Uterus (tissue), 2 donors: ENCODE results near the gene SUPT4H1.

Experiments used
- POLR2A ChIP-seq, 2 donors: fragments of 450-650 bp; IDR thresholded peaks; one replicate each; pipeline ENCODE4 v1.6.1; 2016; ENCODE audit warnings: antibody characterized with exemption in 2 of 2, mild to moderate bottlenecking in 1 of 2, moderate library complexity in 1 of 2
- TF ChIP-seq, protein P1 (sequence below), 4 experiments: fragments of 200-600 bp in 2 of 4; fragments of 450-650 bp in 2 of 4; sonication (generic) in 2 of 4; IDR thresholded peaks; one replicate each; pipeline ENCODE4 v1.5.1; 2016 to 2019; ENCODE audit warnings: antibody characterized with exemption in 4 of 4, mild to moderate bottlenecking in 2 of 4, moderate library complexity in 1 of 4

DNA sequence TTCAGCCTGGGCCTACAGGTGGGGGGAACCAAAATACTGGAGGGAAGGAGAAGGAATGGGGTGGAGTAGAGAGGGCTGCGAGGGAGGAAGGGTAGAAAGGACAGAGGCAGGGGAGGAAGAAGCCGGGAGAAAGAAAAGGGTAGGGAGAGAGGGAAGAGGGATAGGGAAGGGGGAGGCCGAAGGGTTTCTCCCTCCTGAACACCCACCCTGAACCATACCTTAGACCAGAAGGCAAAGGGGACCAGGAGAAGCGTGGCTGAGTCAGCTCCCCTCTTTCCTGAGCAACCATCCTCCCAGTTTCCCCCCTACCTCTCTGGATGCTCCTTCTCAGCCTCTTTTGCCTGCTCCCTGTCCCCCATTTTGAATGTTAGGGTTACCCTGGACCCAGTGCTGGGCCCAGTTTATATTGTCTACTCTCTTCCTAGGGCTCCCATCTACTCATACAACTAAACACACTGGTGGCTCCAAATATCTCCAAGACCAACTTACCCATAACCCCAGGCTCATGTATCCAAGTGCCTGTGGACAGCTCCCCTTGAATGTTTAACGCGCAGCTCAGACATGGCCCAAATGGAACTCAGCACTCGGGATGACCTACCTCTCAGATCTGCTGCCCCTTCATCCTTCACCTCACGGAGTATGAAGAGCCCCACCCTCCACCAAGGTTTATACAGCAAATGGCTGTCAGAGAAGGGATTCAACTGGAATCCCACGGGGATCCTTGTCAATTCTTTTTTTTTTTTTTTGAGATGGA, 31.3 kb downstream of the SUPT4H1 start:
- TF ChIP-seq, protein P1, sequence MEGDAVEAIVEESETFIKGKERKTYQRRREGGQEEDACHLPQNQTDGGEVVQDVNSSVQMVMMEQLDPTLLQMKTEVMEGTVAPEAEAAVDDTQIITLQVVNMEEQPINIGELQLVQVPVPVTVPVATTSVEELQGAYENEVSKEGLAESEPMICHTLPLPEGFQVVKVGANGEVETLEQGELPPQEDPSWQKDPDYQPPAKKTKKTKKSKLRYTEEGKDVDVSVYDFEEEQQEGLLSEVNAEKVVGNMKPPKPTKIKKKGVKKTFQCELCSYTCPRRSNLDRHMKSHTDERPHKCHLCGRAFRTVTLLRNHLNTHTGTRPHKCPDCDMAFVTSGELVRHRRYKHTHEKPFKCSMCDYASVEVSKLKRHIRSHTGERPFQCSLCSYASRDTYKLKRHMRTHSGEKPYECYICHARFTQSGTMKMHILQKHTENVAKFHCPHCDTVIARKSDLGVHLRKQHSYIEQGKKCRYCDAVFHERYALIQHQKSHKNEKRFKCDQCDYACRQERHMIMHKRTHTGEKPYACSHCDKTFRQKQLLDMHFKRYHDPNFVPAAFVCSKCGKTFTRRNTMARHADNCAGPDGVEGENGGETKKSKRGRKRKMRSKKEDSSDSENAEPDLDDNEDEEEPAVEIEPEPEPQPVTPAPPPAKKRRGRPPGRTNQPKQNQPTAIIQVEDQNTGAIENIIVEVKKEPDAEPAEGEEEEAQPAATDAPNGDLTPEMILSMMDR (IDR thresholded peaks at IDR 0.05): no peak
- no peak for TF ChIP-seq POLR2A (IDR thresholded peaks at IDR 0.05)
